ENCODE data around the gene TMEM179. TPM values are rescaled to one million over a fixed set of nuclear protein-coding genes. Genes with fewer than 3 reads are reported as not detected.

The TMEM179 gene
- polyA plus RNA-seq, 1 donor (not counting 4 experiments of a cell fraction or from before 2014, with no cell fraction given): not detected

- Histone ChIP-seq H2AFZ (ENCODE audit: control insufficient read depth, low read length) (no peak overlapping the region), H3K9me1 (ENCODE audit: control insufficient read depth, extremely low read depth, insufficient read depth, low read length) (no peaks in the 10 kb centered on the region), H3K9ac (ENCODE audit: control insufficient read depth, extremely low read depth, insufficient read depth, low read length) (no peak overlapping the region), H3K27ac (ENCODE audit: control insufficient read depth, insufficient read depth, low read length) (no peak overlapping the region), H3K4me2 (ENCODE audit: control insufficient read depth, extremely low read depth, insufficient read depth, low read depth, low read length) (no peak overlapping the region), H3K4me1 (ENCODE audit: control insufficient read depth, extremely low read depth, insufficient read depth, low read length) (no peaks in the 10 kb centered on the region), H3K9me3 (ENCODE audit: control insufficient read depth, low read depth, low read length) (no peaks in the 10 kb centered on the region), H3K79me2 (ENCODE audit: control insufficient read depth, insufficient read depth, low read length) (no peaks in the 10 kb centered on the region), H3K36me3 (ENCODE audit: control insufficient read depth in 2 of 2, extremely low read depth in 1 of 2, insufficient read depth in 2 of 2, low read length in 2 of 2) (no peaks in the 10 kb centered on the region), H3K4me3 (ENCODE audit: control insufficient read depth in 2 of 3, extremely low read depth in 1 of 3, insufficient read depth in 2 of 3, low read depth in 1 of 3, low read length in 3 of 3) (no peak overlapping the region), H3K27me3 (ENCODE audit: control insufficient read depth, extremely low read depth, insufficient read depth, low read length) (peaks cover 12% of the 10 kb centered on the region), H4K20me1 (ENCODE audit: control insufficient read depth, extremely low read depth, insufficient read depth, low read length) (peaks cover 4% of the 10 kb centered on the region)
- dilution Hi-C loops (cut with MboI; ENCODE audit: extremely low pct_ligation_motif_present, low sequenced_read_pairs): no loop called here
- FAIRE-seq (no peak), DNase-seq (ENCODE audit: low read depth, low spot score) (no peak)
- TF ChIP-seq EZH2 (IDR thresholded peaks at IDR 0.05; ENCODE audit: low read length): no peak
- TF ChIP-seq CTCF (optimal IDR thresholded peaks at IDR 0.05 in 1 of 3, IDR thresholded peaks at IDR 0.05 in 1 of 3, conservative IDR thresholded peaks at IDR 0.05 in 1 of 3; ENCODE audit: extremely low read depth in 1 of 3, insufficient read depth in 2 of 3, low read length in 3 of 3): no peak
Observed at GRCh38 chr14:104588066-104588857, 16.3 kb downstream of the TMEM179 start.

- peaks cover 18% of the 10 kb centered on the region for H3K27me3 ChIP-seq (ENCODE audit: control insufficient read depth, extremely low read depth, insufficient read depth, low read length)
- DNase-seq (ENCODE audit: low read depth, low spot score): no peak
- TF ChIP-seq EZH2 (IDR thresholded peaks at IDR 0.05; ENCODE audit: low read length) (no peak), CTCF (optimal IDR thresholded peaks at IDR 0.05 in 1 of 3, IDR thresholded peaks at IDR 0.05 in 1 of 3, conservative IDR thresholded peaks at IDR 0.05 in 1 of 3; ENCODE audit: extremely low read depth in 1 of 3, insufficient read depth in 2 of 3, low read length in 3 of 3) (no peak)
- no peaks in the 10 kb centered on the region for H3K9me3 ChIP-seq (ENCODE audit: control insufficient read depth, low read depth, low read length)
- H3K9me1 ChIP-seq (ENCODE audit: control insufficient read depth, extremely low read depth, insufficient read depth, low read length): no peaks in the 10 kb centered on the region
- H3K27ac ChIP-seq (ENCODE audit: control insufficient read depth, insufficient read depth, low read length): no peak overlapping the region
- H2AFZ ChIP-seq (ENCODE audit: control insufficient read depth, low read length): no peak overlapping the region
- peaks cover 4% of the 10 kb centered on the region for H4K20me1 ChIP-seq (ENCODE audit: control insufficient read depth, extremely low read depth, insufficient read depth, low read length)
- no peak overlapping the region for H3K4me2 ChIP-seq (ENCODE audit: control insufficient read depth, extremely low read depth, insufficient read depth, low read depth, low read length)
- no peak overlapping the region for H3K4me3 ChIP-seq (ENCODE audit: control insufficient read depth in 2 of 3, extremely low read depth in 1 of 3, insufficient read depth in 2 of 3, low read depth in 1 of 3, low read length in 3 of 3)
- no peaks in the 10 kb centered on the region for H3K79me2 ChIP-seq (ENCODE audit: control insufficient read depth, insufficient read depth, low read length)
- dilution Hi-C loops (cut with MboI; ENCODE audit: extremely low pct_ligation_motif_present, low sequenced_read_pairs): no loop called here
- H3K36me3 ChIP-seq (ENCODE audit: control insufficient read depth in 2 of 2, extremely low read depth in 1 of 2, insufficient read depth in 2 of 2, low read length in 2 of 2): no peaks in the 10 kb centered on the region
- no peaks in the 10 kb centered on the region for H3K4me1 ChIP-seq (ENCODE audit: control insufficient read depth, extremely low read depth, insufficient read depth, low read length)
- H3K9ac ChIP-seq (ENCODE audit: control insufficient read depth, extremely low read depth, insufficient read depth, low read length): no peak overlapping the region
- FAIRE-seq: no peak
Observed at GRCh38 chr14:104587641-104588040, 16.9 kb downstream of the TMEM179 start.
